ENCODE data around the gene CDH2.

GRCh38 chr18:28120828-28121515, 56.0 kb downstream of the CDH2 start:
- no peak for TF ChIP-seq EZH2phosphoT487 (IDR thresholded peaks at IDR 0.05; ENCODE audit: insufficient read depth, low read depth)
- TF ChIP-seq EZH2 (IDR thresholded peaks at IDR 0.05; ENCODE audit: insufficient read depth, poor library complexity, severe bottlenecking): no peak
